NCI-H774 (cell line): Measurements from ENCODE around the gene SENP3.

Experiments
- DNase-seq: peaks from one replicate; lab custom pipeline; 2025; lab: John Stamatoyannopoulos, UW

Gene SENP3

GRCh38 chr17:7561589-7562207, at the start of gene SENP3:
Gene SENP3 (plus strand): TSS chr17:7561919. CDS start chr17:7563077, 1,158 bp downstream.
- DNase-seq = peak; percentile 79

- DNase-seq = no peak
Measured at GRCh38 chr17:7512105-7512504, 49.6 kb upstream of the SENP3 start.

GRCh38 chr17:7512824-7513540, 48.7 kb upstream of the SENP3 start:
- no peak for DNase-seq

- no peak for DNase-seq
Measured at GRCh38 chr17:7513850-7514419, 47.8 kb upstream of the SENP3 start.

GRCh38 chr17:7515911-7516610, 45.7 kb upstream of the SENP3 start:
- no peak for DNase-seq

GRCh38 chr17:7523033-7523432, 38.7 kb upstream of the SENP3 start:
- no peak for DNase-seq

- DNase-seq = no peak
Measured at GRCh38 chr17:7528842-7529241, 32.9 kb upstream of the SENP3 start.

GRCh38 chr17:7530023-7530900, 31.5 kb upstream of the SENP3 start:
- no peak for DNase-seq

- DNase-seq = no peak
Measured at GRCh38 chr17:7538050-7538449, 23.7 kb upstream of the SENP3 start.

GRCh38 chr17:7538891-7539545, 22.7 kb upstream of the SENP3 start:
- no peak for DNase-seq

- DNase-seq = no peak
Measured at GRCh38 chr17:7541074-7541621, 20.6 kb upstream of the SENP3 start.

GRCh38 chr17:7544911-7545310, 16.8 kb upstream of the SENP3 start:
- no peak for DNase-seq

- no peak for DNase-seq
Measured at GRCh38 chr17:7548585-7549400, 12.9 kb upstream of the SENP3 start, which contains the start of gene TNFSF12. Gene TNFSF12 (plus strand): TSS chr17:7549058. CDS start chr17:7549154, 96 bp downstream.

- DNase-seq = no peak
Measured at GRCh38 chr17:7549401-7550055, 12.2 kb upstream of the SENP3 start.

GRCh38 chr17:7550344-7550743, 11.4 kb upstream of the SENP3 start:
- DNase-seq = no peak

GRCh38 chr17:7551396-7551795, 10.3 kb upstream of the SENP3 start:
- DNase-seq = no peak

GRCh38 chr17:7552621-7553051, 9.1 kb upstream of the SENP3 start:
- DNase-seq = no peak

GRCh38 chr17:7553356-7553755, 8.4 kb upstream of the SENP3 start:
- no peak for DNase-seq

GRCh38 chr17:7555320-7555948, 6.3 kb upstream of the SENP3 start:
- no peak for DNase-seq
